Measurements from ENCODE around the gene EMILIN2. TPM values are rescaled to one million over a fixed set of nuclear protein-coding genes. Genes with fewer than 3 reads are reported as not detected.

Gene EMILIN2
- total and polyA plus RNA-seq, 9 of the 15 experiments (the other 6 are each of a cell fraction or from before 2014, with no cell fraction given), result 0.01 to 0.40 (median 0.19) TPM

- TF ChIP-seq CEBPZ (IDR thresholded peaks at IDR 0.05; ENCODE audit: borderline replicate concordance, low read depth, low read length), result no peak
- TF ChIP-seq ZNF140 (CRISPR knock-in tag; IDR thresholded peaks at IDR 0.05), result no peak
- no peak for TF ChIP-seq NCOA6 (IDR thresholded peaks at IDR 0.05)
- TF ChIP-seq ZKSCAN1 (IDR thresholded peaks at IDR 0.05; ENCODE audit: low read depth, low read length), result no peak
- TF ChIP-seq RBM14 (IDR thresholded peaks at IDR 0.05; ENCODE audit: borderline replicate concordance, insufficient read depth, low read depth, low read length), result no peak
- no peak for TF ChIP-seq SAFB2 (IDR thresholded peaks at IDR 0.05; ENCODE audit: borderline replicate concordance, low read depth, low read length, severe bottlenecking)
- TF ChIP-seq ZNF644 (tag; IDR thresholded peaks at IDR 0.05; ENCODE audit: low read depth), result no peak
- no peak for TF ChIP-seq ELF1 (tag; IDR thresholded peaks at IDR 0.05)
- TF ChIP-seq ASH1L (IDR thresholded peaks at IDR 0.05; ENCODE audit: borderline replicate concordance, low read depth, partially characterized antibody), result no peak
- no peak for TF ChIP-seq ZNF324 (CRISPR knock-in tag; IDR thresholded peaks at IDR 0.05)
- TF ChIP-seq CHAMP1 (IDR thresholded peaks at IDR 0.05), result no peak
- TF ChIP-seq ZFP91 (CRISPR knock-in tag; IDR thresholded peaks at IDR 0.05), result no peak
- TF ChIP-seq ELK1 (CRISPR knock-in tag; IDR thresholded peaks at IDR 0.05), result no peak
- no peak for TF ChIP-seq ZNF23 (CRISPR knock-in tag; IDR thresholded peaks at IDR 0.05)
These were observed 47.4 kb upstream of the EMILIN2 start (continued) for GRCh38 chr18:2799369-2799768.
